Measurements from ENCODE around the gene PBX4.
A peak's percentile ranks its signal among the peaks of the same experiment; 100 is the strongest.

Gene PBX4

DNA sequence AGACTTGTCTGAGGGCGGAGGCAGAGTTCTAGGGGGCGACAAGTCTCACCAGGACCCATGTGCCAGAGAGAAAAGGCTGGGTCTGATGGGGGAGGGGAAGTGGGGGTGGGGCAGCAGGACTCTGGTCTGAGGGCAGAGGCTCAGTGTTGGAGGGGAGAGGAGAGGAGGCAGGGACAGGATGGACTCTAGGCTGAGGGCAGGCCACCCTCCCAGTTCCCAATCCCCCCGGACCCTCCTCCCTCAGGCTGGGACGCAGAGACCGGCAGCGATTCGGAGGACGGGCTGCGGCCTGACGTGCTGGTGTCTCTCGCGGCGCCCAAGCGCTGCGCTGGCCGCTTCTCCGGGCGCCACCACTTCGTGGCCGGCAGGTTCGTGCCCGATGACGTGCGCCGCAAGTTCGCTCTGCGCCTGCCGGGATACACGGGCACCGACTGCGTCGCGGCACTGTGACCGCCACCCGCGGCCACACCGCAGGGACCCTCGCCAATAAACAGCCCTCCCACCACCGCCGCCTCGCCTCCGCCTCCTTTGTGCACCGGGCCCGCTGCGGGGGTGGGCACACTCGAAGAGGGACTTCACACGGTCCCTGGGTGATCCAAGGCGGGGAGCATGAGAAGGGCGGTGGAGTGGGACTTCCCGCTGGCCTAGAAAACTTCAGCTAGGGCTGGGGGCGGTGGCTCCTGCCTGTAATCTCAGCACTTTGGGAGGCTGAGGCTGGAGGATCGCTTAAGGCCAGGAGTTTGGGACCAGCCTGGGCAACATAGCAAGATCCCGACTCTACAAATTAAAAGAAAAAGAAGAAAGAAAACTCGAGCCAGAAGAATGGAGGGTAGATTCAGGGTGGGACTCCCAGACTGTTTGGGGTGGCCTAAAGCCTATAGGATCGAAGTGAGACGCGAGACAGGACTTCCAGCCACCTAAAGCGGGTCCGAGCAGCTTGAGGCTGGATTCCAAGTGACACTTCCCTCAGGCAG lies 81.1 kb downstream of the PBX4 start:
- DNase-seq, result no peak

DNA sequence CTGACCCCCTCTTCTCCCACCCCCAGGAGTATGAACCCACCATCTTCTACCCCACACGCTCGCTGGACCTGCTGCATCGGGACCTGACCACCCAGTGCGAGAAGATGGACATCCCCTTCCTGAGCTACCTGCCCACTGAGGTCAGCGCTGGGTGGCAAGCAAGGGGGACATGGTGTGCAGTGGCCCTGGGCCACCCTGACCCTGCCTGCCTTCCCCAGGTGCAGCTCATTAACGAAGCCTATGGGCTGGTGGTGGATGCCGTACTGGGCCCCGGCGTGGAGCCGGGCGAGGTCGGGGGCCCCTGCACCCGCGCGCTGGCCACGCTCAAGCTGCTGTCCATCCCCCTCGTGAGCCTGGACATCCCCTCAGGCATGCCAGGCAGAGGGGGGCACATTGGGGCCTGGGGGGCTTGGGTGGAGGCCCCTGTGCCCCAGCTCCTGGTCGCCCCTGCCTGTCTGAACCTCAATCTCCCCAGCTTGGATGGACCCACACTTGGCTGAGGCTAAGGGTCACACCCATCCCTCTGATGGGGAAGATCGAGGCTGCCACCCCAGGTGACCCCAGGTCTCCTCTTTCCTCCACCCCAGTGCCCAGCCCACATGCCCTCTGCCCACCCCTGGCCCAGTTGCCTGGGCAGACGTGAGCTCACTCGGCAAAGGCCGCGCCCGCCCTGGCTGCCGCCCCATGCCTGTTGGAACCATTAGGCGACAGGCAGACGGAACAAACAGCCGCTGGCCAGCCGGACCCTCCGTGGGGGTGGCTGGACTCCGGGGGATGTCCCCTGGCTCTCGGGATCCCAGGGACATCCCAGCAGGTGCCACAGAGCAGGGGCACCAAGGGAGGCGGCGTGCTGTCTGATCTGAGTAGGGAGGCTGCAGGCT lies 82.9 kb downstream of the PBX4 start:
- no peak for DNase-seq

DNA sequence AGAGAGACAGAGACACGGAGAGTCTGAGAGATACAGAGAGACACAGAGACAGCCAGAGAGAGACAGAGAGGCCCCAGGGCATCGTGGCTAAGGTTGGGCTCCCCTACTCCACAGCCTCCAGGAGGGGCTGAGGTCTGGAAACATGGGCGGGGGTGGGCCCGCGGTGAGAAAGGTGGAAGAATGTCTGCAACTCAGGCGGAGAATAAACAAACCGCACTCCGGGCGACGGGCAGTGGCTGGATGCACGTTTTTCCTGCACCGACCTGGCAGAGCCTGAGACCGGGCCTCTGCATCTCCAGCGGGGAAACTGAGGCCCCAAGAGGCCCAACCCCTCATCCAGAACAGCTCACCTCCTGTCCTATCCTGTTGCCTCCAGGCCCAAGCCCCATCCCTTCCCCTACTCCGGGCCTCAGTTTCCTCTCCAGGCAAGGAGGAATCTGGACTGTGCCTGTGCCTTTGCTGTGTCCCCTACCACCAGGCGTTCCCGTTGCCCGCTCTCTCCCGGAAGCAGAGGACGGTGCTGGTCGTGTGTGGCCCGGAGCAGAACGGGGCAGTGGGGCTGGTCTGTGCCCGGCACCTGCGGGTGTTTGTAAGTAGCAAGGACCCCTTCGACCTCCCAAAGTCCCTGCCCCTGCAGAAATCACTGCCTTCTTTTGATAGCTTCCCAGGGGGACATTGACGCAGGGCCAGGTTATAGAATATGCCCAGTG lies 83.8 kb downstream of the PBX4 start:
- DNase-seq, result no peak

DNA sequence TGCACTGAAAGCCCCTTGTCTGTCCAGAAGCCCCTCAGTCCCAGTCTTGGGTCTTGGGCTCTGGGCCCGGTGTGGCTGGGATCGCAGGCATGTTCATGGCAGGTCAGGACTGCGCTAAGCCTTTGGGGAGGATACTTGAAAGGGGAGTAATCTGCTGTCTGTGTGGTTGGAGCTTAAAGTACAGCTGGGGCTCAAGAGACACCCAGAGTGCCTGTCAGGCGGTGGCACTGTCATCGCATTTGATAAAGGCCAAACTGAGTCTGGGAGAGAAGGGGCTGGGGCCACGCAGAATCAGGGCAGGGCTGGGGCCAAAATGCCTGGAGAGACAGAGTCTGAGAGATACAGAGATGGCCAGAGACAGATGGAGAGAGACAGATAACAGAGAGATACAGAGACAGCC lies 84.6 kb downstream of the PBX4 start:
- no peak for DNase-seq

DNA sequence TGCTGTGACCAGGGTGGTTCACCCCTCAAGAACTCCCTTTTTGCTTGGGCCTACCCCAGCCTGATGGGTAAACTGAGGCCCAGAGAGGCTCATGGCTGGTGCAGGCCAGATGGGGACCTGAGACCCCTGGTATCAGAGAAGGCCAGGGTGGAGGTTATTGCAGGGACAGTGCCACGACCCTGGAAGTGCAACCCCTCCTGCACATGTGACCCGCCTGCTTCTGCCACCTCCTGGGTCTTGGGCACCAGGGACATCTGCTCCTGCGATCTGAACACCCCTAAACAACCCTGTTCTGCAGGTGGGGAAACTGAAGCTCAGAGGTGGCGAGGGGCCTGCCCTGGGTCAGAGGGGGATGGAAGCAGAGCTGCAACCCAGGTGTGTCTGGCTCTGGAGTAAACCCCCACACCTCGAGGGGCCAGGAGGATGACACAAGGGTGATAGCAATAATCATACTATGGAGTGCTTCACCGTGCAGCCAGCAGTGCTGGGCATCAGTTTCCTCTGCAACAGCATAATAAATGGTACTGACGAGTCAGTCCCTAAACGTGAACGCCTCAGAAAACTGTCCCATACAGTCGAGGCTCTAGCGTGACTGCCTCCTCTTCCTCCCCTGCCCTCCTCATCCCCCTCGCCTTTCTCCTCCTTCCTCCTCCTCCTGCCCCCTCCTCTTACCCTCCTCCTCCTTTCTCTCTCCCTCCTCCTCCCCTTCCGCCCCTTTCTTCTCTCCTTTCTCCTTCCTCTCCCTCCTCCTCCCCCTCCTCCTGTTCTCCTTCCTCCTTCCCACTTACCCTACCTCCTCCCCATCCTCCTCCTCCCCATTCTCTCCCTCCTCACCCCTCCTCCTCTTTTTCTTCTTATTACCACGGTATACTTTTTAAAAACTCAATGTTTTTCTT lies 85.4 kb downstream of the PBX4 start:
- no peak for DNase-seq

DNA sequence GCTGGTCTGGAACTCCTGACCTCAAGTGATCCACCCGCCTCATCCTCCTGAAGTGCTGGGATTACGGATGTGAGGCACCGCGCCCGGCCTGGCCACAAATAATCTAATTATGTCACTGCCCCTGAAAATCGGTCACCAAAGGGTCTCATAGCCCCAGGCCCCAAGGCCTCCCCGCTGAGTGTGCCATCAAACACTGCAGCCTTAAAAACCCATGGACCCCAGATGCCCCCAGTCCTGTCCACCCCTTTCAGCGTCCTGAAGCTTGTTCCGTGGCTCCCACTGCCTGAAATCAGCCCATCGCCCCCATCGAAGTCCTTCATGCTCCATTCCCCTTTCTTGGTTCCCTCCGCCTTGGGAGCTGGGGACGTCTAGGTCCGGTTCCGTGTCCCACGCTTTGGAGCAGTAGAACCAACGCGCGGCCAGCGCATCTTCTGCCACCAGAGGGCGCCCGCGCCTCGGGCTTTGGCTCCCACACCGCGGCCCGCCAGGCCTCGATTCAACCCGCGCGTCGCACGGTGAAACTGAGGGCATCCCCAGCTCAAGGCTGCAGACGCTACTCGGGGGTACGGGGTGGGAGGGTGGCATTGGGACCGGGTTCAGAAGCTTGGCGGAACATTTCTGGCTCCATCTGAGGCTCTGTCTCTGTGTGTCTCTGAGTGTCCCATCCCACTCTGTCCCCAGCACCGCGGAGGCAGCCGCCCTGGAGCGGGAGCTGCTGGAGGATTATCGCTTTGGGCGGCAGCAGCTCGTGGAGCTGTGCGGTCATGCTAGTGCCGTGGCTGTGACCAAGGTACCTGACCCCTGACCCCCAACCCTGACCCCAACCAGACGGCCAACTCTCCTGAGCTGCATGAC lies 86.3 kb downstream of the PBX4 start:
- DNase-seq, result peak; percentile 80

DNA sequence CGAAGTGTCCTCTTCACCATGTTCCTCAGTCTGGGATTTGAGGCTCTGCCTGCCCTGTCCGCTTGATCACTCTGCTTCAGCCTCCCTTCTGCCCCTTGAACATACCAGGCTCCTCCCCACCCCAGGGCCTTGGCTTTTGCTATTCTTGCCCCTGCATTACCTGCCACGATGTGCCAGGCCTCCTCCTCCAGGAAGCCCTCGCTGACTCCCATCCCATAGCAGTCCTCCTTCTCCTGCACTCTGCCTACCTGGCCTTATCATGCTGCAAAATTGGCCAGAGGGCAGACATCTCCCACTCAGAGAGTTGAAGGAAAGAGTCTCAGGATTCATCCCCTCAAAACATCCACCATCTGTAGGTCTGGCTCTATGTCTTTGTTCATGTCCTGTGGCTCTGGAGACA lies 87.6 kb downstream of the PBX4 start:
- no peak for DNase-seq

DNA sequence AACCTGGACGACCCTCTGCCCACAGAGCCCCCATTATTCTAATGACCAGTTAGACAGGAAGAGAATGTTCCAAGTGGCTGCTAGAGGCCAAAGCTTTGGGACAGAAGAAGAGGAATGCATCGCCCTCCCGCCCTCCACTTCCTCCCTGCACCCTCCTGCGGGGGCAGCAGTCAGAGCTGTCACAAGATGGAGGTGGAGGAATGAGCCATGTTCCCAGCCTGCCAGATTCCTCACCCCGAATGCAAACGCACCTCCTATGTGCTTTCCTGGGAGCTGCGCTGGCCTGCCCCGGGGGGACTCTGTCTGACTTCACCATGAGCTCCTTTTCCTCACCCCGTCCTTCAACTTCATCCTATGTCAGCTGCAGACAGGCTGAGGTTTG lies 88.1 kb downstream of the PBX4 start:
- no peak for DNase-seq

DNA sequence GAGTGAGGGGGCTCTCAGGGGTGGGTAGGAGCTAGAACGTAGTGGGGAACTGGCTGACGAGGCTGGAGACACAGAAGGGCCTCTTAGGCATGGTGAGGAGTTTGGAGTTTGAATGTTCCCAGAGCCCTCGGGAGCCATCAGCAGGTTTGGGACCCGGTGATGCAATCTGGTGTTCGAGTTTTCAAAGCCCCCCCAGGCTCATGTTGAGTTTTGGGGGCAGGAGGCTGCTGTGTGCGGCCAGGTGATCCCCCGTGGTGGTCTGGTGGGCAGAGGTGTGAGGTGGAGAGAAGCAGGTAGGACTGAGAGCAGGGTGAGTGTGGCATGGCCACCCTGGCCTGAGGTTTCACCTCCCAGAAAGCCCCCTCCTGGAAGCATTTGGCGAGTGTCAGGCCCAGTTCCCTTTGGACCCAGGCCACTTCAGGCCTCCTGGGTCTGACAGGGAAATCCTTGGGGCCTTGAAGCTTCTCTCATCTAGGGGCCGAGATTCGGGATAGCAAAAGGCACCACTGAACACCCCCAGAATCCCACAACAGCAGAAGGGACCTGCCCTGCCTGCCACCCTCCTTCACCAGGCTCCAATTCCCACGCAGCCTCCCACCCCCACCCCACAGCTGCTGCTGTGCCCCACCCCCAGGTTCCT lies 88.6 kb downstream of the PBX4 start:
- no peak for DNase-seq

DNA sequence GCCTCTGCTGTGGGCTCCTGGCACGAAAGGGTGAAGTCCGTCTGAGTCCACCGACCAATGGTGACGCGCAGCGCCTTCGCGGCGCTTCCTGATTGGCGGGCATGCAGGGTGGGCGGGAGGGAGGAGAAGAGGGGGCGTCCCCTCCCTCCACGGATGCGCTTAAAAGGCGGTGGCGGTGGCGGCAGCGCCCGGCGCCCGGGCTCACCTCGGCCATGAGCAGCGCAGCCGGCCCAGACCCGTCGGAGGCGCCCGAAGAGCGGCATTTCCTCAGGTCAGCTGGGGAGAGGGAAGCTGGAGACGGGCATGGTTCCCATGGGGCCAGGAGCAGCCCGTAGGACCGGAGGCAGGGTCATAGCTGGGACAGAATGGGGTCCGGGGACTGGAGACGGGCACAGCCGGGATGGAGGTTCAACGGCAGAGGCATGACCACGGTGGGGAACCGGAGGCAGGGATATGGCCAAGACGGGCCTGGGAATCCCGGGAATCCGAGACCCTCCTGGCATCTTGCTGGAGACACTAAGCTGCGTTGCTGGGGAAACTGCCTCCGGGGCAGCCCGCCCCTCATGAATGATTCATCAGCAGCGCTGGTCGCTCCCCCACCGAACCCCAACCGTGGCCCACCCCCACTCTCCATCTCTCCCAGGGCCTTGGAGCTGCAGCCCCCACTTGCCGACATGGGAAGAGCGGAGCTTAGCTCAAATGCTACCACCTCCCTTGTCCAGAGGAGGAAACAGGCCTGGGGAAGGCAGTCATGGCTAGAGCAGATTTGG lies 89.6 kb downstream of the PBX4 start, which contains the start of gene YJEFN3:
Gene YJEFN3, plus strand, starts transcription at position 191 of the 770 bp plus-strand sequence. Its CDS starts 22 bp downstream, at position 213.
- peak; percentile 66 for DNase-seq

DNA sequence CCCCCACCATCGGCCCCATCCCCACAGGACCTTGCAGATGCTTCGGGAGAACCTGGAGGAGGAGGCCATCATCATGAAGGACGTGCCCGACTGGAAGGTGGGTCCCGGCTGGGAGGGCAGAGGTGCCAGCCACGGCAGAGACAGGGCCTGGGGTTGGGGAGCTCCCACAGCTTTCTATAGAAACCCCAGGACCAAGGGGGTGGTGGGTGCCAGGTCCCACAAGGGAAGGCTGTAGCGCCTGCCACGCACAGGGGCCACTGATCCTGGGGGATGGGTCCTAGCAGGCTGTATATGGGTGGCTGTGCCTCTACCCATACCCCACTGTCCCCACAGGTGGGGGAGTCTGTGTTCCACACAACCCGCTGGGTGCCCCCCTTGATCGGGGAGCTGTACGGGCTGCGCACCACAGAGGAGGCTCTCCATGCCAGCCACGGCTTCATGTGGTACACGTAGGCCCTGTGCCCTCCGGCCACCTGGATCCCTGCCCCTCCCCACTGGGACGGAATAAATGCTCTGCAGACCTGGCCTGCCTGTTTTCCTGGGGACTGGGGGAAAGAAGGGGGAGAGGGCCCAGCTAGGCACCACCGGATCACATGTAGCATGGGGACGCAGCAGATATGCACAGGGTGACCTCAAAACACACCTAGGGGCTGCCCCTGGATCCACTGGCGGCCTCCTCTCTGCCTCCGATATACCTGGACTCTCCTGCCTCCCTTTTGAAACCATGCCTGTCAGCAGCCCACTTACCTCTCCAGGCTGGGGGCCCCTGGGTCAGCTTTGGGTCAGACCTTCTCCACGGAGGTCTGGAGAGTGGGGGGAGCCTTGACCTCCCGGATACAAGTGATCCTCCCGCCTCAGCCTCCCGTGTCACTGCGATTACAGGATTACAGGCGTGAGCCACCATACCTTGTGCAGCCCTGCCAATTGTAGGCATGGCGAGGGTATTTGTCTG lies 90.5 kb downstream of the PBX4 start:
- no peak for DNase-seq

DNA sequence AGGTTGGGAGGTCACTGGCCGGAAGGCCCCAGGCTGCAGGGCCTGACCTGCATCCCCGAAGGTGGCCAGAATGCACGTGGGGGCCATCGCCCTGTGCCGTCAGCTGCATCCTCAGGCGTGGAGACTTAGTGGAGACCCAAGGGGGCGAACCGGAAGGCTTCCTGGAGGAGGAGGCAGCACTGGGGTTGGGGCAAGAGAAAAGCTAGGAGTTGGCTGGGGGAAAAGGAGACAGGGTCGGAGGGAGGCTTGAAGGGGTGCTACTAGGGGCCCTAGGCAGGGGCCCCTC lies 91.2 kb downstream of the PBX4 start:
- no peak for DNase-seq

DNA sequence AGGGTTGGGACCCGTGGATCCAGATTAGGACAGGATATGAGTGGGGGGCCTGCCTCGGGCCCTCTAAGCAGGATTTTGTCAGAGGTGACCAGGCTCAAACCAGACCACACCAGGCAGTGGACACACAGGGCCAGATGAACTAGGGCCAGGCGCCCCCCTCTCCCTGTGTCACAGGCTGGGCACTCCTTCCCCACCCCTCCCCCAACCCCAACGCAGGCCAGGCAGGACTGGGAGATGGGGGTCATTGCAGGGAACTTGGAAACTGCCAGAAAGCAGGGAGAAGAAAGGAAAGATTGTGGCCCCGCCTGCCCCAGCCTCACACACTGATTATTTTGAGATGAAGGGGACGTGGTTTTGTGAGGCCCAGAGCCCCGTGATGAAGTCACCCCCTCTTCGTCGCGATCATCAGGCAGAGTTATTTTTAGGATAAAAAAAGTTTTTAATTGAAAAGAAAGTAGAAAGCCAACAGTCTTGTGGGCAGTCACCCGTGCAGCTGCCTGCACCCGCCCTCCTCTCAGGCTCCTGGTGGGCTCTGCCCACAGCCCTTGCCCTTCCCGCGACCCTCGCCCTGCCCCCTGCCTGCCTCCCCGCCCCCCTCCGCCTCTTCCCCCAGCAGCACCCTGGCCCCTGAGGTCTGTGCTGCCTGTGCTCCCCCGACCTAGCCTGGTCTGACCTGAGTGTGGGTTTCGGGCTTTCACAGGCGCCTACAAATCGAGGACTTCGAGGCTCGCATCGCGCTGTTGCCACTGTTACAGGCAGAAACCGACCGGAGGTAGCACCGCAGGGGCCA lies 91.7 kb downstream of the PBX4 start:
- DNase-seq, result peak; percentile 30

DNA sequence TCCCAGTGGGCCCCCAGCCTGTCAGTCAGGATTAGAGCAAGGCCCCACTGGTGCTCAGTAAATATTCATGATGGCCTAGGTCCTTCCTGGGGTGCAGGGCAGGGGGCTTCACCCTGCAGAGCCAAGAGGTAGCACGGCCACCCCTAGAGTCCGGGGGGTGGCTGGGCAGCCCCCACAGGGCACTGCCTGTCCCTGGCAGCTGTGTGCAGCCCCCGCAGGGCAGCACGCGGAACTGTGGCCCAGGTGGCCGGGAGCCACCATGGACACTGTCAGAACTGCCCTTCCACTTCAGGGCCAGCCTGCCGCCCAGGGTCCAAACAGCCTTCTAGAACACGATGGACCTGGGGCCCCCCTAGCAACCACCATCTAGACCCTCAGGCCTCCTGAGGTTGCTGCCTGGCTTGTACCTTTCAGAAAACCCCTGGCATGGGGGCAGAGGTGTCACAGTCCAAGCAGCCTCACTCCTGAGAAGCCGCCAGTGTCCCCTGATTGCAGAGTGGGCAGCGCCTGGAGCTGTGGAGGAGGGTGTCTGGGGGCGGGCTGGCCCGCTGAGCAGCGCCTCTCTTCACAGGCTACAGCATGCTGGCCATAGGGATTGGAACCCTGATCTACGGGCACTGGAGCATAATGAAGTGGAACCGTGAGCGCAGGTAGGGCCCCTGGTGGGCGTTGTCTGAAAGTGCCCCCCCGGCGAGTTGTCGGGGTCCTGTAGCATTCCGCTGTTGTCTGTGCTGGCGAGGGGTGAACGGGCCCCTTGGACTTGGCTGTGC lies 92.7 kb downstream of the PBX4 start:
- no peak for DNase-seq

DNA sequence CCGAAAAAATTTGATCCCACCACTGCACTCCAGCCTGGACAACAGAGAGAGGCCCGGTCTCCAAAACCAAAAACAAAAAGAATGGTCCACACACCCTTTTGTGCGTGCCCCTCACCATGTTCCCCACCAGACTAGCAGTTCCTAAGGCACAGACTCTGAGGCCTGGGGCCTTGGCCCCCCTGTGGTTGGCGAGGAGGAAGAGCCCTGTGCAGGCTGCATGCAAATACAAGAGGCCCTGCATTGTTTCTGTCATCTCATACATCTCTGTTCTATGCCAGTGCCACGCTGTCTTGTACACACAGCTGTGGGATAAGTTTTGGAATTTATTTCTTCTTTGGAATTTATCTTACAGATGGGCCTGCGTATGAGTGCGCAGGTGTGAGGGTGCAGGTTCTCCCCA lies 94.4 kb downstream of the PBX4 start:
- DNase-seq, result no peak

DNA sequence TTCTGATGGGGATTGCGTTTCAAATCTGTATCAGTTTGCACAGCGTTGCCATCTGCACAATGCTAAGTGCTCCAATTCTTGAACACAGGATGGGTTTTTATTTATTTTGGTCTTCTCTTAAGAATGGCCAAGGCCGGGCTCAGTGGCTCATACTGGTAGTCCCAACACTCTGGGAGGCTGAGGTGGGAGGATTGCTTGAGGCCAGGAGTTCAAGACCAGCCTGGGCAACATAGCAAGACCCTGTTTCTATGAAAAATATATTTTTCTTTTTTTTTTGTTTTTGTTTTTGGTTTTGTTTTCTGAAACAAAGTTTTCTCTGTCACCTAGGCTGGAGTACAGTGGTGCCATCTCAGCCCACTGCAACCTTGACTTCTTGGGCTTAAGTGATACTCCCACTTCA lies 95.3 kb downstream of the PBX4 start:
- DNase-seq, result no peak

DNA sequence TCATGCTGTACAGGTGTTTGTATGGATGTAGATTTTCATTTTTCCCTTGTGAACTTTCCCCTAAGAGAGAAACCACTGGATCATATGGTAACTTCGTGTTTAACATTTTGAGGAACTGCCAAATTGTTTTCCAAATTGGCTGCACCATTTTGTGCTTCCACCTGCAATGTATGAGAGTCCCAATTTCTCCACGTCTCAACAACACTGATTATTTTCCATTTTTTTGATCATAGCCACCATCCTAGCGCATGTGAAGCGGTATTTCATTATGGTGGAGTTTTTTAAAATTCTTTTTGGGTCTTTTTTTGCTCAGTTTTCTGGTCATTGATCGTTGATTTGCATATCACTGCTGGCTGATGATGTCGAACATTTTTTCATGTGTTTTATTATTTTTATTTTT lies 97.5 kb downstream of the PBX4 start:
- no peak for DNase-seq

All from midbrain (tissue), 1 donor.